Stimulated activated CD4-positive, alpha-beta T cell treated with anti-CD3 and anti-CD28 coated beads, Interleukin-4, amount 100 ng/mL, for 48 hours (primary cell): ENCODE measurements around the gene DDX27.

ENCODE experiments used
- DNase-seq, 2 donors: peaks; one replicate each; pipeline ENCODE4 v3.0.0-alpha.2; 2020; ENCODE audit warnings: low read depth in 2 of 2

The DDX27 gene

GRCh38 chr20:49288784-49289696 lies 69.8 kb downstream of the DDX27 start:
- DNase-seq = no peak

- DNase-seq = no peak
Measured at GRCh38 chr20:49290608-49291191, 71.5 kb downstream of the DDX27 start.

GRCh38 chr20:49291200-49291599 lies 72.0 kb downstream of the DDX27 start:
- no peak for DNase-seq

DNA sequence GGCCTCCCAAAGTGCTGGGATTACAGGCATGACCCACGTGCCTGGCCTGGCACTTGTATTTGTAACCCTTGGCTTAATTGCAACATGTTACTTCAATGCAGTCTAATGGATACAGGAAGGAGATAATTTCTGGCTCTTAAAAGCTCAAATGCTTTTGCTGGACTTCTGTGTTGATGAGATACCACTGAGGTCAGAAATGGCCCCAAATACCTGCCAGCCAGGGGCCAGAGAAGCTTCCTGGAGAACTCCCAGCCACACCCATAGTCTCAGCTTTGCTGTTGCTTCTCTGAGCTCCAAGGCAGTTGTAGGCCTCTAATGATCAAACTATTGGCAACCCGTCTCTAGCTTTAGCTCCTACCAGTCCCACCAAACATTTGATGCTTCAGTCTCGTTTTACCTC lies 72.8 kb downstream of the DDX27 start:
- no peak for DNase-seq

- no peak for DNase-seq
Measured at GRCh38 chr20:49293122-49293521, 73.9 kb downstream of the DDX27 start.
